ENCODE measurements around the gene TIMM9.

DNA sequence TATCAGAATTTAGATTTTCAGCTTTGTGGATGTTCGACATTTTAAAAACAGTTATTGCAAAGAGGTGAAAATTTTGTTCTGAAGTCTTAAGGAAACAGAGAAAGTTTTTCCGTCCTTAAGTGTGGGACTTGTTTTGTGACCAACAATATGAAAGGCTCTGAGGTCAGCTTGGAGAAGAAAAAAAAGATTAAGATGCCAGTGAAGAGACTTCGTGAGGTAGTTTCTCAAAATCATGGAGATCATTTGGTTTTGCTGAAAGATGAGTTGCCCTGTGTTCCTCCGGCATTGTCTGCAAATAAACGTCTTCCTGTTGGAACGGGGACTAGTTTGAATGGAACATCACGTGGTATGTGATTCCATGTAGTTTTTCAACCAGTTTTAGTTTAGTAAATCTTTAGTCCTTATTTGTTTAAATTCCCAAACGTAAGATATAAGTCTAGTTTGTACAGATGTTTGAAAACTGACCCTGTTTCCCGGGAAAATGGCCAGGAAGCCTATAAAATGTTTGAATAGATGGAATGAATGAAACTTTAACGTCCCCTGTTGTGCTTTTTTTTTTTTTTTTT, 870 bp upstream of the TIMM9 start:
- TF ChIP-seq POLR2A (IDR thresholded peaks at IDR 0.05; ENCODE audit: low read depth, low read length): no peak
- TF ChIP-seq TAF1 (IDR thresholded peaks at IDR 0.05; ENCODE audit: low read depth, low read length): no peak
- no peak for TF ChIP-seq POLR2AphosphoS5 (IDR thresholded peaks at IDR 0.05; ENCODE audit: low read depth, low read length)
- TF ChIP-seq POU2F2 (IDR thresholded peaks at IDR 0.05; ENCODE audit: low read depth, low read length): no peak
- no peak for TF ChIP-seq SPI1 (IDR thresholded peaks at IDR 0.05; ENCODE audit: low read depth, low read length)
- no peak for TF ChIP-seq PAX5 (IDR thresholded peaks at IDR 0.05; ENCODE audit: insufficient read depth, low read length, severe bottlenecking)
